H1 (cell line): ENCODE results near the gene ANKS1A. TPM values are rescaled to one million over a fixed set of nuclear protein-coding genes. Genes with fewer than 3 reads are reported as not detected.
A peak's percentile ranks its signal among the peaks of the same experiment; 100 is the strongest.

Experiments
- CTCF ChIA-PET: fragments of 300-600 bp; sonication (Branson Sonifier 250); formaldehyde crosslinking; loops from one replicate; lab custom pipeline; 2021; ENCODE audit not compliant: partially characterized antibody; lab: Charles Lee
- POLR2A ChIA-PET: fragments of 300-600 bp; sonication (Branson Sonifier 250); formaldehyde crosslinking; loops from one replicate; lab custom pipeline; 2021; ENCODE audit warnings: inconsistent platforms; ENCODE audit not compliant: partially characterized antibody; lab: Charles Lee
- DNase-seq, 2 experiments: peaks; one replicate each; pipeline versions ENCODE4 v3.0.0 to v3.0.0-alpha.2; 2010 to 2022; ENCODE audit warnings: low spot score in 2 of 2, low read depth in 1 of 2, mixed read lengths in 1 of 2
- FAIRE-seq: peaks from 2 replicates; lab custom pipeline; 2011; peaks lifted over from hg19 to GRCh38; lab: Jason Lieb, UNC
- H2AFZ ChIP-seq: 2 replicates; pipeline ENCODE4 v1.8.1; 2012; ENCODE audit warnings: low read length, inconsistent platforms
- H2AK5ac ChIP-seq: 2 replicates; pipeline ENCODE4 v1.6.1; 2013; ENCODE audit warnings: low read depth, low read length
- H2BK120ac ChIP-seq: replicated peaks from 2 replicates; pipeline ENCODE3; 2013; ENCODE audit warnings: low read depth, low read length, inconsistent platforms
- H2BK12ac ChIP-seq: 2 replicates; pipeline ENCODE4 v1.6.1; 2013; ENCODE audit warnings: low read depth, low read length
- H2BK15ac ChIP-seq: 2 replicates; pipeline ENCODE4 v1.6.1; 2013; ENCODE audit warnings: low read length
- H2BK20ac ChIP-seq: 2 replicates; pipeline ENCODE4 v1.6.1; 2013; ENCODE audit warnings: low read length
- H2BK5ac ChIP-seq: 2 replicates; pipeline ENCODE4 v1.6.1; 2013; ENCODE audit warnings: low read depth, low read length
- H3K14ac ChIP-seq: 2 replicates; pipeline ENCODE4 v1.6.1; 2013; ENCODE audit warnings: inconsistent platforms; ENCODE audit not compliant: insufficient read length
- H3K18ac ChIP-seq: 2 replicates; pipeline ENCODE4 v1.6.1; 2013; ENCODE audit warnings: low read length; ENCODE audit errors: extremely low read depth
- H3K23ac ChIP-seq: 2 replicates; pipeline ENCODE4 v1.6.1; 2013; ENCODE audit warnings: inconsistent platforms; ENCODE audit not compliant: insufficient read length
- H3K23me2 ChIP-seq: 2 replicates; pipeline ENCODE4 v1.6.1; 2013; ENCODE audit warnings: low read depth, low read length
- H3K27ac ChIP-seq: 2 replicates; pipeline ENCODE4 v1.6.1; 2011; ENCODE audit warnings: low read depth, low read length, inconsistent platforms
- H3K27me3 ChIP-seq, 4 experiments: replicated peaks in 1 of 4; 1 replicate in 1 of 4; 2 replicates in 3 of 4; pipeline versions ENCODE4 v1.6.1 to v1.8.1; 2011 to 2013; ENCODE audit warnings: low read length in 3 of 4, mild to moderate bottlenecking in 3 of 4, inconsistent platforms in 2 of 4, mixed read lengths in 2 of 4, moderate library complexity in 1 of 4; ENCODE audit not compliant: control insufficient read depth in 3 of 4, insufficient read depth in 3 of 4; ENCODE audit errors: extremely low read depth in 1 of 4
- H3K36me3 ChIP-seq, 4 experiments: 2 replicates each; pipeline versions ENCODE4 v1.6.1 to v1.8.1; 2011 to 2013; ENCODE audit warnings: mild to moderate bottlenecking in 4 of 4, low read length in 3 of 4, moderate library complexity in 2 of 4, control low read depth in 1 of 4, inconsistent platforms in 1 of 4; ENCODE audit not compliant: insufficient read depth in 4 of 4, control insufficient read depth in 2 of 4
- H3K4ac ChIP-seq: replicated peaks from 2 replicates; pipeline ENCODE3; 2013; ENCODE audit warnings: low read length, low read depth, mixed read lengths, inconsistent platforms; ENCODE audit not compliant: insufficient read length
- H3K4me1 ChIP-seq, 4 experiments: replicated peaks in 1 of 4; 1 replicate in 1 of 4; 2 replicates in 3 of 4; pipeline versions ENCODE4 v1.6.1 to v1.8.1; 2011 to 2013; ENCODE audit warnings: low read length in 3 of 4, inconsistent platforms in 2 of 4, mixed read lengths in 1 of 4; ENCODE audit not compliant: insufficient read depth in 4 of 4, control insufficient read depth in 3 of 4
- H3K4me2 ChIP-seq, 2 experiments: 2 replicates each; pipeline versions ENCODE4 v1.6.1 to v1.8.1; 2011 to 2013; ENCODE audit warnings: low read depth in 2 of 2, low read length in 2 of 2, control low read depth in 1 of 2, inconsistent platforms in 1 of 2, mild to moderate bottlenecking in 1 of 2; ENCODE audit not compliant: insufficient read depth in 1 of 2
- H3K4me3 ChIP-seq, 4 experiments: fragments of 200-600, 300-600 bp in 1 of 4; sonication (generic), shearing (Covaris generic), sonication (Bioruptor Twin) in 1 of 4; 2 replicates each; pipeline versions ENCODE4 v1.5.1 to v1.8.1; 2011 to 2016; ENCODE audit warnings: low read length in 4 of 4, low read depth in 3 of 4, control low read depth in 2 of 4, inconsistent platforms in 2 of 4, mild to moderate bottlenecking in 2 of 4, mixed read lengths in 1 of 4, moderate library complexity in 1 of 4; ENCODE audit not compliant: insufficient read depth in 2 of 4; ENCODE audit errors: extremely low read depth in 1 of 4
- H3K56ac ChIP-seq: replicated peaks from 2 replicates; pipeline ENCODE3; 2013; ENCODE audit warnings: low read depth, mild to moderate bottlenecking, mixed read lengths, low read length, inconsistent platforms; ENCODE audit not compliant: insufficient read length
- H3K79me1 ChIP-seq: 2 replicates; pipeline ENCODE4 v1.6.1; 2013; ENCODE audit warnings: low read depth, low read length, control low read depth
- H3K79me2 ChIP-seq, 2 experiments: 2 replicates each; pipeline versions ENCODE4 v1.6.1 to v1.8.1; 2012 to 2013; ENCODE audit warnings: low read length in 2 of 2, mild to moderate bottlenecking in 2 of 2, inconsistent platforms in 1 of 2; ENCODE audit not compliant: insufficient read depth in 2 of 2, control insufficient read depth in 1 of 2
- H3K9ac ChIP-seq, 4 experiments: replicated peaks in 1 of 4; 1 replicate in 1 of 4; 2 replicates in 3 of 4; pipeline versions ENCODE4 v1.6.1 to v1.8.1; 2011 to 2013; ENCODE audit warnings: low read depth in 3 of 4, low read length in 3 of 4, control low read depth in 2 of 4, mild to moderate bottlenecking in 2 of 4, moderate library complexity in 2 of 4, inconsistent platforms in 1 of 4; ENCODE audit errors: extremely low read depth in 1 of 4
- H3K9me3 ChIP-seq, 2 experiments: 2 replicates each; pipeline versions ENCODE4 v1.6.1 to v1.8.1; 2012 to 2013; ENCODE audit warnings: mild to moderate bottlenecking in 2 of 2, moderate library complexity in 2 of 2, control low read depth in 1 of 2, inconsistent platforms in 1 of 2, low read depth in 1 of 2, low read length in 1 of 2, mixed read lengths in 1 of 2; ENCODE audit not compliant: insufficient read depth in 2 of 2
- H4K20me1 ChIP-seq, 2 experiments: replicated peaks in 1 of 2; 2 replicates each; pipeline versions ENCODE3 to v1.8.1; 2011 to 2013; ENCODE audit warnings: inconsistent platforms in 2 of 2, low read length in 2 of 2, mild to moderate bottlenecking in 1 of 2; ENCODE audit not compliant: insufficient read depth in 2 of 2, control insufficient read depth in 1 of 2
- H4K5ac ChIP-seq: 2 replicates; pipeline ENCODE4 v1.6.1; 2013; ENCODE audit warnings: low read length, low read depth, mixed read lengths, inconsistent platforms; ENCODE audit not compliant: insufficient read length
- H4K8ac ChIP-seq: 2 replicates; pipeline ENCODE4 v1.8.0; 2013; ENCODE audit warnings: mild to moderate bottlenecking, moderate library complexity, low read length, inconsistent platforms; ENCODE audit not compliant: insufficient read depth; ENCODE audit errors: extremely low read depth
- H4K91ac ChIP-seq: replicated peaks from 2 replicates; pipeline ENCODE3; 2013; ENCODE audit warnings: low read length, mixed read lengths, inconsistent platforms; ENCODE audit not compliant: insufficient read length
- BCL11A ChIP-seq, 2 experiments: IDR thresholded peaks; one replicate each; pipeline ENCODE4 v1.6.1; 2011; ENCODE audit warnings: low read depth in 2 of 2, low read length in 2 of 2, mild to moderate bottlenecking in 2 of 2
- CEBPB ChIP-seq: IDR thresholded peaks from 2 replicates; pipeline ENCODE4 v1.6.1; 2012; ENCODE audit warnings: low read depth, low read length
- GTF2F1 ChIP-seq: IDR thresholded peaks from 2 replicates; pipeline ENCODE4 v1.6.1; 2012; ENCODE audit warnings: low read depth, low read length, improper control_type of control experiment, borderline replicate concordance
- HDAC6 ChIP-seq: IDR thresholded peaks from one replicate; pipeline ENCODE4 v1.7.1; 2012; ENCODE audit warnings: low read depth, mild to moderate bottlenecking, inconsistent platforms, low read length, moderate library complexity
- KDM4A ChIP-seq: IDR thresholded peaks from one replicate; pipeline ENCODE4 v1.7.1; 2012; ENCODE audit warnings: low read depth, mild to moderate bottlenecking, moderate library complexity, low read length, inconsistent platforms; ENCODE audit not compliant: severe bottlenecking
- RFX5 ChIP-seq: IDR thresholded peaks from 2 replicates; pipeline ENCODE4 v1.6.1; 2011; ENCODE audit warnings: low read depth, low read length, improper control_type of control experiment, borderline replicate concordance
- RNF2 ChIP-seq: fragments of 200-900, 300-1000 bp; sonication (generic); IDR thresholded peaks from 2 replicates; pipeline ENCODE4 v1.7.1; 2016; ENCODE audit warnings: borderline replicate concordance, low read depth, mild to moderate bottlenecking, antibody characterized with exemption, low read length; ENCODE audit not compliant: poor library complexity, severe bottlenecking; ENCODE audit errors: missing control alignments
- TAF7 ChIP-seq: optimal IDR thresholded peaks from 2 replicates; pipeline ENCODE3; 2011; ENCODE audit warnings: low read depth, mild to moderate bottlenecking, inconsistent platforms, low read length, moderate library complexity, borderline replicate concordance
- ZNF274 ChIP-seq: IDR thresholded peaks from 2 replicates; pipeline ENCODE4 v1.7.0; 2012; ENCODE audit warnings: low read length, borderline replicate concordance; ENCODE audit errors: extremely low read depth
- WGBS, 2 experiments: shearing (Covaris generic) in 1 of 2; methylation state at CpG; one replicate each; pipeline versions ENCODE4 v1.1.6 to v1.1.7; 2013 to 2015; ENCODE audit warnings: low lambda C conversion rate in 2 of 2, mixed read lengths in 2 of 2, inconsistent platforms in 1 of 2, low coverage in 1 of 2, missing lambda C conversion rate in 1 of 2; ENCODE audit not compliant: insufficient replicate concordance in 2 of 2, insufficient coverage in 1 of 2, insufficient read length in 1 of 2; ENCODE audit errors: extremely low coverage in 1 of 2, missing lambda C conversion rate in 1 of 2; 5-methylcytosine and 5-hydroxymethylcytosine counted together
- polyA plus RNA-seq, 7 experiments: library from polyadenylated mRNA; depleted of rRNA in 3 of 7; stranded (reverse) in 5 of 7; unstranded in 2 of 7; fragments of >200 nt in 5 of 7; fragments of 200-250 nt in 2 of 7; gene quantifications; 1 replicate in 5 of 7; 2 replicates in 1 of 7; 4 replicates in 1 of 7; pipeline versions ENCODE4 v1.2.1 to v1.2.3, GENCODE V29; 2011 to 2013; ENCODE audit warnings: missing spikeins in 2 of 7, mixed read lengths in 2 of 7
- total RNA-seq: library from RNA; stranded (reverse); fragmentation: NEBNext Ultra II Directional; extraction: Animal tissue kit (Norgen Biotek cat#: 25700); gene quantifications from 2 replicates; pipeline ENCODE4 v1.2.1, GENCODE V29; 2021
- TF ChIP-seq, protein P1 (sequence below): IDR thresholded peaks from 2 replicates; pipeline ENCODE4 v1.6.1; 2012; ENCODE audit warnings: inconsistent platforms

Gene ANKS1A
- total and polyA plus RNA-seq, 2 of the 8 experiments (the other 6 are each of a cell fraction or from before 2014, with no cell fraction given) = 9.8 to 30.9 TPM

- Histone ChIP-seq H3K79me2 (no peaks in the 10 kb centered on the region), H2BK15ac (no peak overlapping the region), H3K4me3 (no peak overlapping the region), H2AFZ (no peak overlapping the region), H2BK20ac (no peak overlapping the region), H2AK5ac (no peak overlapping the region), H2BK12ac (no peak overlapping the region), H3K23ac (no peak overlapping the region), H3K14ac (no peak overlapping the region), H4K8ac (0 out of 2 replicates have a peak overlapping the region, but pooled peaks have one; percentile 0), H4K5ac (no peak overlapping the region), H3K23me2 (no peaks in the 10 kb centered on the region; the same call in 1 of the 2 replicates), H2BK120ac (no peak overlapping the region), H4K20me1 (no peaks in the 10 kb centered on the region), H3K4me1 (peaks cover 4 to 19% (median 9%) of the 10 kb centered on the region in 4 experiments), H3K9ac (no peak overlapping the region), H3K27me3 (no peaks in the 10 kb centered on the region), H4K91ac (no peak overlapping the region), H3K27ac (no peak overlapping the region), H3K9me3 (no peaks in the 10 kb centered on the region), H3K4ac (no peak overlapping the region), H3K36me3 (peaks cover 0 to 5% (median 2%) of the 10 kb centered on the region in 4 experiments; a peak in 3 of 8 replicates), H2BK5ac (no peak overlapping the region), H3K4me2 (no peak overlapping the region), H3K56ac (no peak overlapping the region), H3K79me1 (no peaks in the 10 kb centered on the region; the same call in 1 of the 2 replicates), H3K18ac (no peak overlapping the region)
- ChIA-PET CTCF (interaction anchor here (0.6 to 8.6 kb wide), 9 partner anchors 8 to 87 kb away, joined by 3 to 52 read pairs (median 5); no protein-coding TSS in a partner anchor), POLR2A (no interaction called here)
- DNase-seq (no peak), FAIRE-seq (no peak)
- WGBS, 2 experiments = 90% methylated on average over 20 of the region's 20 CpGs; no CpG with 5 or more reads in 1 of the 2 experiments
- TF ChIP-seq ZNF274 (no peak), RFX5 (no peak), HDAC6 (no peak), GTF2F1 (no peak), RNF2 (no peak), BCL11A (IDR thresholded peaks at IDR 0.05; ENCODE audit: low read depth in 2 of 2, low read length in 2 of 2) (no peak), TAF7 (no peak), KDM4A (no peak), CEBPB (no peak)
- TF ChIP-seq, protein P1, sequence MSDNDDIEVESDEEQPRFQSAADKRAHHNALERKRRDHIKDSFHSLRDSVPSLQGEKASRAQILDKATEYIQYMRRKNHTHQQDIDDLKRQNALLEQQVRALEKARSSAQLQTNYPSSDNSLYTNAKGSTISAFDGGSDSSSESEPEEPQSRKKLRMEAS = no peak
Observed at GRCh38 chr6:35073766-35074471, 184.9 kb downstream of the ANKS1A start.
